EH (cell line): Measurements from ENCODE around the gene NCK2.

ENCODE experiments used
- DNase-seq: peaks from one replicate; pipeline ENCODE4 v3.0.0-alpha.2; 2015; ENCODE audit warnings: low read depth

Gene NCK2

DNA sequence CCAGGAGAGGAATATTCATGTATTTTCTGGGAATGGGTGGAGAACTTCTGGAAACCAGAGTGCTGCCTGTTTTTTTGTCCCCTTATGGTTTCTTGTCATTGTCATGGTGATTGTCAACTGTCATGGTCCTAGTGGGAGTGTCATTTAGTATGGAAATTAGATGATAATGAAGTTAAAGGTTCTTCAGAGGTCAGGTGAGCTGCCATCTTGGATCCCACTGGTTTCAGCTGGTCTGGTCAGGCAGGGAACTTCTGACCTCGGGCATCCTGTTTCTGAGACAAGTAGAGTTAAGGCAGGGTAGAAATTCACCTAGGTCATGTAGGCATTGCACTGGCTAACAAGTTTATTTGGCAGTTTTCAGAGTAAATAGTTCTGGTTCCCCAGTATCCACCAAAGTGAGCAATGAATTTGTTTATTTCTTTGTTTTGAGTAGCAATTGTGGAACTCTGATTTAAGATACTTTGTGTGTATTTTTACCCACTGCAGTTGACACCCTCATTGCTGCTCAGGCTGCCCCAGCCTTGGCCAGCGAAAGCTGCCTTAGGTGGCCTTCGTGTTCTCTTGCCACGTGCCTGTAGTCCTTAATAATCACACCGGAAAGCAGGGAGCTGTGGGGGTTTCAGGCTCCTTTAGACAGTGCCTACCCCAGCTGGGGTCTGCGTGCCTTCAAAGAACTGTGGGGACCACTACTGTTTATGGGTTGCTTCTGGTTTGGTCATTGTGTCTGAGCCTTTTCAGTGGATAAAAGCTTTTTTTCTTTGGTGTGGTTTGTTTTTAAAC lies 48.7 kb downstream of the NCK2 start:
- no peak for DNase-seq

DNA sequence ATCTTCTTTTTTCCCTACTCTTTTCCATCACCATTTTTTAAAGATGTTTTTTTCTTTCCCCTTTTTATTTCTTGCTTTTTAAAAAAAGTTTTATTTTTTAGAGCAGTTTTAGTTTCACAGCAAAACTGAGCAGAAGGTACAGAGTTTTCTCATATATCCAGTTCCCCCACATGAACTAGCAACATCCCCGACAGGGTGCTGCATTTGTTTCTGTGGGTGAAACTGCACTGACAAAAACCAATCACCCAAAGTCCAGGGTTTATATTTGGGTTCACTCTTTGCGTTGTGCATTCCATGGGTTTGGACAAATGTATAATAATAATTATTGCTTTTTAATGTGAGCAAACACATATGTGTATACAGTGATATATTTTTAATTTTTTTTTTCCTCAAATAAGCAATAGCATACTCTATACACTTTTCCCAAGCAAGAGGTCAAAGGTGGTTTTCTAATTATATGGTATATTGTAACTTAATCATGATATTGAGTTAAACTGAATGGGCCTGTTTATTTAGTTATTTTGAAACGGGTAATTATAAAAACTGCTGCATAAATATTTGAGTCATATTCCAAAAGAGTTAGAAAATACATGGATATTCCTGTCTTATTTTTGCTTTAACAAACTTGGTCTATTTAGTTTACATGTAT lies 50.3 kb downstream of the NCK2 start:
- no peak for DNase-seq

DNA sequence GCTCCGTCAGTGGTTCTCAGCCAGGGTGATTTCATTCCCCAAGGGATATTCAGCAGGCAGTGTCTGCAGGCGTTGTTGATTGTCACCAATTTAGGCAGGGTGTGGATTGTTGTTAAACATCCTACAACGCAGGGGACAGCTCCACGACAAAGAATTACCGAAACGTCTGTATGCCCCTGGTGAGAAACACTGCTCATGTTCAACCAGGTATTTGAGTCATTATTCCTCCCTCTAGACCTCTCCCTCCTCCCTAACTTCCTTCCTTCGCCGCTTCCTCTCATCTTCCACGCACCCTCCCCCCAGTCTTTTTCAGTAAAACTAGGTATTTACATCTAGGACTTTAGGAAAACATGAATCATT lies 50.8 kb downstream of the NCK2 start:
- no peak for DNase-seq

- no peak for DNase-seq
Observed at GRCh38 chr2:105796131-105796638, 51.5 kb downstream of the NCK2 start.

GRCh38 chr2:105796791-105797190 lies 52.1 kb downstream of the NCK2 start:
- peak; percentile 44 for DNase-seq

GRCh38 chr2:105797298-105797819 lies 52.6 kb downstream of the NCK2 start:
- peak; percentile 70 for DNase-seq

- DNase-seq, result no peak
Observed at GRCh38 chr2:105798595-105798994, 53.9 kb downstream of the NCK2 start.

DNA sequence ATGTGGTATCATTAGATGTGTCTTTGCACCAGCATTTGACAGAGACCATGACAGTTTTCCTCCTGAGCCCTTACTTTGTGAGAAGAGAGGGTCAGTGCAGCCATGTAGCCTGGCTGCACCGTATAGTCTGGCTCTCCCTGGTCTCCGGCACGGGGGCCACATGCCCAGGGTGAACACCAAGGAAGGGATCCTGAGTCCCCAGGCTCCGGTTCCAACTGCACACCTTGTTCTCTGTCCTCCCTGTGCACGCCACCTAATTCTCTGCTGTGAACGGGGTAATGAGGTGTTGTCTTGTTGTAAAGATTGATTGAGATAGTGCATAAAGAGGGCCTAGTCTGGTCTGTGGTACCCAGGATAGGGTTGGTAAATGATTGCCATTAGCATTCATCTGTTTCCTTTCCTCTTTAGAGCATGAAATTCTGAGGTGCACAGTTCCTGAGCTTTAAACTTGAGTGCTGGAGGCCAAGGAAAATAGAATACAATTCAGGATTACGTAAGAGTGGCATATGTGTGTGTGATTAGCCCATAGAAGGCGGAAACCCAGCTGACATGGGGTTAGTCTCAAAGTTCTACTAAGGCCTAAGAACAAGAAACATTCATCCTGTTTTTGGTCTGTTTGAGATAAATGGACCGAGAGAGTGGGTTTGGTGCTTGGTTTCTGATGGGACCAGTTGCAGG lies 55.5 kb downstream of the NCK2 start:
- peak; percentile 36 for DNase-seq

DNA sequence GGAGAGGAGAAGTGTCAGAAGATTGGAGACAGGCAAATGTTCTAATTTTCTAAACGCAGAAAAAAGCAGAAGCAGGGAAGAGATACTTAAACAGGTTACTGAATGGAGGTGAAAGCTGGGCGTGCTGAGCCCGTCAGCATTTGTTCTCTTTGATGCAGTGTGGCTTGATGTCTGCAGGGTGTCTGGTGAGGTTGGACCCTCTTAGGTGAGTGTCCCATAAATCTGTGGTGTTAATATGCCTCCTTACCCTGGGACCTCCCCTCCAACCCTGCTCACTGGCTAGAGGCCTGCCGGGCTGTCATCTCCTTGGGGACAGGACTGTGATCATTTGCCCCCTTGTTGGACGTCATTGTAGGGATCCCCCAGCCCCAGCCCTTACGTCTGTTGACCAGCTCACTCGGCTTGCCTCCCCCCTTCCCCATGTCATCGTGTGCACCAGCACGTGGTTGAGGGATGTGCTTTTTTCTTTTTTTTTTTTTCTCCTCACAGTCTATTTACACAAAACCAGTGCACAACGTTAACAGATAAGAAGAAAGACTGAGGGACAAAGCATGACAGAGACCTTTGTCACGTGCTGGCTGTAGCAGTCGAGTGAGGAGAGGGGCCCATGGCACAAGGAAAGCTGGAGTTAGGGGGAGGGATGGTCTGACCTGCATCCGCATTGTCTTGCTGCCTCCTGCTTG lies 56.4 kb downstream of the NCK2 start:
- DNase-seq, result no peak

- no peak for DNase-seq
Observed at GRCh38 chr2:105801961-105802360, 57.2 kb downstream of the NCK2 start.

GRCh38 chr2:105802587-105802986 lies 57.9 kb downstream of the NCK2 start:
- no peak for DNase-seq

- no peak for DNase-seq
Observed at GRCh38 chr2:105803337-105803736, 58.6 kb downstream of the NCK2 start.

- DNase-seq, result peak; percentile 14
Observed at GRCh38 chr2:105803773-105804172, 59.1 kb downstream of the NCK2 start.

GRCh38 chr2:105804266-105804665 lies 59.6 kb downstream of the NCK2 start:
- DNase-seq, result peak; percentile 58

DNA sequence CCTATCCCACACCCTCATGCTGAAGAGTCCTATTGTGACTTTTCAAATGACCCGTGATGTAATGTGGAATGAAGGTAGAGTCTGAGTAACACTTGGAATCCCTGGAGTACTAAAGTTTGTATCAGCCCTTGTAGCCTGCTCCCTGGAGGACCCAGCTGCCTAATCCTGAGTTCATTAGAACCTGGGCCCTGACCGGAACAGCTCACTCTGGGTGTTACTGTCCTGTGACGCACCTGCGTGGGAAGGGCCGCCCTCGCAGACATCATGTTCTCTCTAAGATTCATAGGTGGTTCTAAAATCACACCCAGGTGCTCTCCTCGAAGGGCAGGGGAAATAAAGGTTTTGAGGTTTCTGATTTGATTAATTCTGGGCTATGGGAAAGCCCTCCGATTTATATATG lies 62.3 kb downstream of the NCK2 start:
- DNase-seq, result no peak

- DNase-seq, result no peak
Observed at GRCh38 chr2:105808423-105809096, 63.8 kb downstream of the NCK2 start.

DNA sequence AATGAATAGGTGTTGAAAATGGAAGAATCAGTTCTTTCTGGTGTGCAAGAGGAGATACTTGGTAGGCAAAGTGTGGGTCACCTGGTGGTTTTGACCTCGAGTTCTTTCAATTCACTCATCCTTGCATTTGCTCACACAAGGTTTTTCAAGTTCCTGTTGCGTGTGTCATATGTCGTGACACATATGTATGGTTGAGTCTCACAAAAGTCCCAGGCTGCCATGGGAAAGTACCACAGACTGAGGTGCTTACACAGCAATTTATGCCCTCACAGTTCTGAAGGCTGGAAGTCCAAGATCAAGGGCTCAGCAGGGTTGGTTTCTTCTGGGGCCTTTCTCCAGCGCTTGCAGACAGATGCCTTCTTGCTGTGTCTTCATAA lies 64.4 kb downstream of the NCK2 start:
- DNase-seq, result no peak

DNA sequence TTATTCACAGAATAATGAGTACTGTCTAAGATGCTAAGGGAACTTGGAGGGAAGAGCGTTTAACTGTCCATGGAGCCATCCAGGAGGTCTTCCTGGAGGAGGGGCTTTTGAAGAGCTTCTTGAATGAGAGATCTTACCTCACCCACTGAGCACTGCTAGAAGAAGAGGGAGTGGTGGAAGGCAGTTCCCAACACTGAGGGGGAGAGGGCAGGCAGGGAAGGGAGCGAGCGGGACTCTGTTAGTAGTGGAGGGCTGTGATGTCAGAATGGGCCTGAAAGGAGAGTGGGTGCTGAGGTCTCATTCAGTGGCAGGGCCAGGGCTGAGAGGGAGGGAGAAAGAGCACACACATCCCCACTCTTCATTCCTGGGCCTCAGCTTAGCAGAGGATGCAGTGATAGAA lies 65.0 kb downstream of the NCK2 start:
- DNase-seq, result no peak

- DNase-seq, result peak; percentile 56
Observed at GRCh38 chr2:105812180-105813044, 67.7 kb downstream of the NCK2 start.

DNA sequence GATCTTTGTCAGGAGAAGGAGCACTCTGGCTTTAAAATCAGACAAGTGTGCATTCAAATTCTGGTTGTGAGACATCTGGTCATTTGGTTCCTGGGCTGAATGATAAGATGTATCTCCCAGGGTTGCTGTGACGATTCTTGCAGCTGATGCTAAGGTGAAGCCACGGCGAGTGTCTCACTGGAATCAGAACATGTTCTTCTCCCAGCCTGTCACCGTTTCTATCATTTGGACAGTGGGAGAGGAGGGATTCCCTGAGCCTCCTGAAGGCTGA lies 68.3 kb downstream of the NCK2 start:
- DNase-seq, result no peak

GRCh38 chr2:105813405-105813804 lies 68.7 kb downstream of the NCK2 start:
- no peak for DNase-seq
